ENCODE data around the gene TMEM50B.
"Not testable (repeated sequence)": the region's sequence is repeated elsewhere in the genome, so short reads cannot be mapped to it uniquely, and the experiment has no call there.

The TMEM50B gene

DNA sequence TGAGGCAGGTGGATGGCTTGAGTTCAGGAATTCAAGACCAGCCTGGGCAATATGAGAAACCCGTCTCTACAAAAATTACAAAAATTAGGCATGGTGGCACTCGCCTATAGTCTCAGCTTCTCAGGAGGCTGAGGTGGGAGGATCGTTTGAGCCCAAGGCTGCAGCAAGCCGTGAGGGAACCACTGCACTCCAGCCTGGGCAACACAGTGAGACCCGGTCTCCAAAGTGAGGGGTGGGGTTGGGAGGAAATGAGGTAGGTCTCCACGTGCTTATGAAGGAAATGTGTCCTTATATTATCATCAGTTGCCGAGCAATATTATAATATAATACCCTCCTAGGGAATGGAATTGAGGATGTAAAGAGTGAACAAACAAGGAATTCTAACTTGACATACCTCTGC, 2.7 kb downstream of the TMEM50B start:
- DNase-seq, result no peak

DNA sequence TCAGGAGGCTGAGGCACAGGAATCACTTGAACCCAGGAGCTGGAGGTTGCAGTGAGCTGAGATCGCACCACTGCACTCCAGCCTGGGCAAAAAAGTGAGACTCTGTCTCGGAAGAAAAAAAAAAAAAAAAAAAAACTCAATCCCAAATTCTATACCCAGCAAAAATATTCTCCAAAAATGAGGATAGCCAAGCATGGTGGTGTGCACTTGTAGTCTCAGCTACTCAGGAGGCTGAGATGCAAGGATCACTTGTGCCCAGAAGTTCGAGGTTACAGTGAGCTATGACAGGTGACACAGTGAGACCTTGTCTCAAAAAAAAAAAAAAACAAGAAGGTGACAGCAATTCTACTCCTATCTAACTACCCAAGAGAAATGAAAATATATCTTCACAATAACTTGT, 6.4 kb downstream of the TMEM50B start:
- DNase-seq, result no peak

DNA sequence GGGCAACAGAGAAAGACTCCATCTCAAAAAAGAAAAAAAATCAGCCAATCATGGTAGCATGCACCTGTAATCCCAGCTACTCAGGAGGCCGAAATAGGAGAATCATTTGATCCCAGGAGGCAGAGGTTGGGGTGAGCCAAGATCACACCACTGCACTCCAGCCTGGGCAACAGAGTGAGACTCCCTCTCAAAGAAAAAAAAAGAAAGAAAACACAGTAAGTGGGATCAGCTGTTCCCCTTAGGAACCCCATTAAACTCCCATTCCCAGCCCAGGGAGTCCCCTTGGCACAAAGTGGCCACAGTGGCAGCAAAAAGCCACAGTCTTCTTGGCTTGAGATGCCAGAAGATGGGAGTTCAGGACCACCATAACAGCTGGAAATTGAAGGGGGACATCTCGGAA, 9.1 kb downstream of the TMEM50B start:
- DNase-seq, result no peak

DNA sequence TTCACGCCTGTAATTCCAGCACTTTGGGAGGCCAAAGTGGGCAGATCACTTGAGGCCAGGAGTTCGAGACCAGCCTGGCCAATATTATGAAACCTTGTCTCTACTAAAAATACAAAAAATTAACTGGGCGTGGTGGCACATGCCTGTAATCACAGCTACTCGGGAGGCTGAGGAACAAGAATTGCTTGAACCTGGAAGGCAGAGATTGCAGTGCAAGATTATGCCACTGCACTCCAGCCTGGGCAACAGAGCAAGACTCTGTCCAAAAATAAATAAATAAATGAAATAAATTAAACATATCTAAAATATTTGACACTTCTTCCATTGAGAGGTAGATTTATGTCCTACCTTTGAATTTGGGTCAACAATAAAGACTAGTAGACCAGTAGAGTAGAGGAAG, 10.6 kb downstream of the TMEM50B start:
- not testable (repeated sequence) for DNase-seq

DNA sequence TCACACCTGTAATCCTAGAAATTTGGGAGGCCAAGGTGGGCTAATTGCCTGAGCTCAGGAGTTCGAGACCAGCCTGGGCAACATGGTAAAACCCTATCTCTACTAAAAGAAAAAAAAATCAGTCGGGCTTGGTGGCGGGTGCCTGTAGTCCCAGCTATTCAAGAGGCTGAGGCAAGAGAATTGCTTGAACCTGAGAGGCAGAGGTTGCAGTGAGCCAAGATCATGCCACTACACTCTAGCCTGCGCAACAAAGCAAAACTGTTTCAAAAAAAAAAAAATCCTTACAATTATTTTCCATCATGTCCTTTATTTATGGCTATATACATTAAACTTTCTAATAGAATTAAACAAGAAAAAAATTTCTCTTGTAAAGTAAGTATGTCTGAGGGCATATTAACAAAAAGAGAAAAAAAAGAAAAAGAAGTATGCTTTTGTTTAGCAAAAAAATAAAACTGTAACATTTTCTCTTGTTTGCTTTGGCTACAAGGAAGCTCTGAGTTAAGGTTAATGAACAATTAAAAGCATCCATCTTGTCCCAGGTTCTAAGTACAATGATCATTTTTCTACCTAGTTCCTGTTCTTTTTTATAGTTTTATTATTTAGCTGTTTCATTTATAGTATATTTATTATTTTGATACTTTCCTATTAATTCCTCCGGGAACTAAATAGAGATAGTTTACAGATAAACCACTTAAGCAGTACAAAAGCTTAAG, 18.1 kb downstream of the TMEM50B start:
- no peak for DNase-seq

DNA sequence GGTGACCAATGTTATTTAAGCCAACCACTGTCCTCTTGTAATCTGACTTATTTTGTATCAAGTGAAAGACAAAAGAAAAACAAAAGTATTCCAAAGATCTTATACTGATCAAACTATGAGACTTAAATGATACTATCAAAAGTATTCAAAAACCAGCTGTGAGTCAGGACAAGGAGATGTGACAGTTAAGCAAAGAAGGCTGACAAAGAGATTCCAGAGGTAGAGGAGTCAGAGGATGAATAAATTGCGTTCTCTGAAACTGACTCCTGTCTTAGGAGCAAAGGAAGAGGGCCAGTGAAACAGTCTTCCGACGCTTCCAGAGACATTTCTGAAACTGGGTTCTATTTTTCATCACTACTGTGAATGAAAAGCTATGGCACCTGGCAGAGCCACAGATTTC, 20.9 kb downstream of the TMEM50B start:
- DNase-seq, result no peak

DNA sequence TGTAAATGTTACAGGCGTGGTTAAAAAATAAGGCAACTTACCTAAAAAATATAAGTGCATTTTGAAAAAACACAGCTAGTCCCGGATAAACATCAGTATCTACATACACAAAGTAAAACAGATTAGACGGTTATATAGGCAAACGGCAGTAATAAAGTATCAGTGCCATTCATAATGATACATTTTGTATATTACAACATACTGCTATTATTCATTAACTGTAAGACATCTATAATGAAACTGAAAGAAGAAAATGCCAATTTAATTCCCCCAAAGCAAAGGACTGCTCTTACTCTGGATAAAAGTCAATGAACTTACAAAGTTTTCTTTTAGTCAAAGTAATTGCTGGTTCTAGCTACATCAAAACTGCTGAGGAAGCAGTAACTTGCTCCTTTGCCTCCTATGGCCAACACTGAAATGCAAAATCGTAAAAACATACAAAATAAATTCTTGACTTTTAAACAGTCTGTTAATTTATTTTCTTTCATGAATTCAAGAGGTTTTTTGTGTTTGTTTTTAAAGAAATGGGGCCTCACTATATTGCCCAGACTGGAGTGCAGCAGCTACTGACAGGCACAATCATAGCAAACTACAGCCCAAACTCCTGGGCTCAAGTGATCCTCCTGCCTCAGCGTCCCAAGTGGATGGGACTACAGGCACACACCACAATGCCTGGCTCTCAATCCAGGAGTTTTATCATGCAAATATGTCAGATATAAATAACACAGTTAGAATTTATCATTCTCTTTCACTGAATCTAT, 23.9 kb downstream of the TMEM50B start:
- DNase-seq, result no peak

DNA sequence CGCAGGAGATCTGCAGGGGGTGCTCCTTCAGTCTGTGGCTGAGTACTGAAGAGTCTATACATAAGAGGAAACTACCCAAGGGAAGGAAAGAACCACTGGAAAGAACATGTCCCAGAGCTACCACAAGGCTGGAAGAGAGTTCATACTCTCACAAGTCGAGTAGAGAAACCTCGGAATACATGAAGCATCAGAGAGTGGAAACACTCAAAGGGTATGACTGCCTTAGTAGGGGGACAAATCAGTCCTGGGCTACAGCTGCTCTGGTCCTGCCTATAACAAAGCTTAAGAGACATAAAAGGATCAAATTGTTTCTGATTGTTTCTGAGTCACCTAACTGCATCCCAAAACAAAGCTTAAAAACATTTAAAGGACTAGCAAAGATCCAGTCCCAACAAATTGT, 27.4 kb downstream of the TMEM50B start:
- DNase-seq, result no peak

DNA sequence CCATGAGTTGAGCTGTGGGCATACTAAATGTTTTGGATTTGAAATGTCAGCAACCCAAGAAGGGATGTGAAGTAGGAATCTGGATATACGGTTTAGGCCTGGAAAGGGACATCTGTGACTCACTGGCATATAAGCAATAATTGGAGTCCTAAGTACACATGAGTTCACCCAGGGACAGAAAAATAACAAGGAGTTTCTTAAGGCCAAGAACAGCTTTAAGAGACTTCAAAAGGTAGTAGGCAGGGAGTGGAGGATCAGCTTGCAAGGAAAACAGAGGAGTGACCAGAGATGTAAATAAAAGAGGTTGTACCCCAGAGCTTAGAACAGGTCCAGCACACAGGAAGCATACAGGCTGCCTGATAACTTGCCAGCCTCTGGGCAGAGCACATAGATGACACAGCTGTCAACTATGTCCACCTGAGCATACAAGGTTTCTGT, 28.1 kb downstream of the TMEM50B start:
- DNase-seq, result no peak

DNA sequence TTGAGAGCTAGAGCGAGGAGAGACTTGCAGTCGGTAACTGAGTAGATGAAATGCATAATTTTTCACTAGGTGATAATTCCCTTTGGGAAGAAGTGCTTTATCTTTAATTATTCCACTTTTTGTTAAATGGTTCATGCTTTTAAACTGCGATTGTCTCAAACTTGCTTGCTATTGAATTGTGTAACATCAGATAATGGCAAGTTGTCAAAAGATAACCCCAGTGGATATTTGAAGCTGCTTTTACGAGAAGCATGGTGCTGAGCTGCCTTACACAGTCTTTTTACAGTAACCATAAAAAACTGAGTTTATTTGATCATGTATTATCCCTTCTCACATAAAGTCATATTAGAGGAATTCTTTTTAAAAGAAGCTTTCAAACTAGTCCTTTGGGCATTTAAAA, 30.2 kb downstream of the TMEM50B start:
- DNase-seq, result no peak

DNA sequence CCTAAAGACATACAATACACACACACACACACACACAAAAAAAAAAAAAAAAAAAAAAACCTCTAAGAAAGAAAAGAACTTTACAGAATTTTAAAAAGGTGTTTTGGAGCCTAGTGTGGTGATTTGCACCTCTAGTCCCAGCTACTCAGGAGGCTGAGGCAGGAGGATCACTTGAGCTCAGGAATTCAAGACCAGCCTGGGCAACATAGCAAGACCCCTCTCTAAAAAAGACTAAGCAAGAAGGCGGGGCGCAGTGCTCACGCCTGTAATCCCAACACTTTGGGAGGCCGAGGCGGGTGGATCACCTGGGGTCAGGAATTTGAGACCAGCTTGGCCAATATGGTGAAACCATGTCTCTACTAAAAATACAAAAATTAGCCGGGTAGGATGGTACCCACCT, 33.2 kb downstream of the TMEM50B start:
- DNase-seq, result not testable (repeated sequence)

DNA sequence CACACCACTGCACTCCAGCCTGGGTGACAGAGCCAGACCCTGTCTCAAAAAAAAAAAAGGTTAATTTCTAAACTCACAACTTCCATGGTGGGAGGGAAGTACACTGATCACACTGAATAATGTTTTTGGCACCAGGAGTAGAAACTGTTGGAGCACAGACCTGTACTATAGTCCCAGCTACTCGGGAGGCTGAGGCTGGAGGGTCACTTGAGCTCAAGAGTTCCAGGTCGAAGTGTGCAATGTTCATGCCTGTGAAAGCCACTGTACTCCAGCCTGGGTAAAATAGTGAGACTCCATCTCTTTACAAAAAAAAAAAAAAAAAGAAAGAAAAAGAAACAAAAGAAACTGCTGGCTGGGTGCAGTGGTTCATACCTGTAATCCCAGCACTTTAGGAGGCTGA, 35.3 kb downstream of the TMEM50B start:
- no peak for DNase-seq

DNA sequence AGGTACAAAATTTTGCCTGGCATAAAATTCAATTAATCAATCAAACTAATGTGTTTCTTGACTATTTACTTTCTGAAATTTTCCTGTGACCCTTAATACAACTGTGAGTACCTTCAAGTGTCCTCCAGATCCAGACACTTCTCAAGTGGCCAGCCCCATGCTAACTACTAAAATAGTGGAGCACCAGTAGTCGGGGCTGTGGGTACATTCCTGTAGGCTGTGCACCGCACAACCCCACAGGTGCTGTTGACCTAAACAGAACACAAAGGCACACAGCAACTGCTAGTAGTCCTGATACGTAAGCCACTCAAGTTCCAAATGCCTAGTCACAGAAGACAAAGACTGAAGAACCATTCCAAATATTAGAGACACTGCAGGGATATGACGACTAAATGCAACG, 36.6 kb downstream of the TMEM50B start:
- no peak for DNase-seq

DNA sequence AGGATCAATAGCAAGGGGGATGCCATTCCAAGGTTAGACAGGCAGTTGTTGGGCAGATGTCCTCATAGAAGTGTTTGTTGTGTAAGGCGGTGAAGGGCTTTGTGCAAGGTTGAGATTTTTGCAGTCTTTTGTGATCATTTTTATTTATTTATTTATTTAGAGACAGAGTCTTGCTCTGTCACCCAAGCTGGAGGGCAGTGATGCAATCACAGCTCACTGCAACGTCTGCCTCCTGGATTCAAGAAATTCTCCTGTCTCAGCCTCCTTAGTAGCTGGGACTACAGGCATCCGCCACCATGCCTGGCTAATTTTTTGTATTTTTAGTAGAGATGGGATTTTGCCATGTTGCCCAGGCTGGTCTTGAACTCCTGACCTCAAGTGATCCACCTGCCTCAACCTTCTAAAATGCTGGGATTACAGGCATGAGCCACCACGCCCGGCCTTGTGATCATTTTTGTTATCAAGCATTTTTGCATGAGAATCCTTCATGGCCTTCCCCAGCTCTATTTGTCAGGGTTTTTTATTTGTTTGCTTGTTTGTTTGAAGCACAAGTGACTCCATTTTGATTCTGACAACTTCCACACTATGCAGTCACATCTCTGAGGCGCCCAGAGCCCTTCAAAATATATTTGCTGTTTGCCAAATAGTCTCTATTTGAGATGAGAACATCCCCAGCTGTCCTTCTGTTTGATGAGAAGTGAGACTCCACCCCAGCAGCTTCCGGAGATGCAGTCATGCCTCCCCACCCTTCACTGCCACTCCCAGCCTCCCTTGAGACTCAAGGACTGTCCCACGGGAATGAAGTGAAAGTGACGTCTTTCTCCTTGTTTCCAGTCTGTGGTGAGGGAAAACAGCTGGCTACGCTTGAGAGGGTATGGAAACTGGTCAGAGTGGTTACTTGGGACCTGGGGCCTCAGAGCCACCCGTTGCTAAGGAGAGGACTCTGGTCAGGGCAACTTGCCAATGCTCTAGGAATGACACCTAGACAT, 38.0 kb downstream of the TMEM50B start:
- DNase-seq, result no peak

DNA sequence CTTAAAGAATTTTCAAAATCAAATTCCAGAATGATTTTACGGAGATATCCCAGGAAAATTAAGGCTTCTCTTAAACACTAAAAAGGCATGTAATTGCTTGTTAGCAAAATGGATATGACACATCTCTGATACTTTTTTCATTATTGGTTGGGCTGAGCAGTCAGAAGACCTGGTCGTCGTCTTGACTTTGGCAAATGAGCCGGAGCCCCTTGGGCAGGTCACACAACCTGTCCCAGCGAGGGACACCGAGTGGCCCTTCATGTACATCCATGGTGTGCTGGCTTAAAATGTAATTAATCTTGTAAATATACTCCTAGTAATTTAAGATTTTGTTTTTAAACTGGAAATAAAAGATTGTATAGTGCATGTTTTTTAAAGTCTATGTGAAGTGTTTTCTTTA, 42.6 kb downstream of the TMEM50B start:
- no peak for DNase-seq

DNA sequence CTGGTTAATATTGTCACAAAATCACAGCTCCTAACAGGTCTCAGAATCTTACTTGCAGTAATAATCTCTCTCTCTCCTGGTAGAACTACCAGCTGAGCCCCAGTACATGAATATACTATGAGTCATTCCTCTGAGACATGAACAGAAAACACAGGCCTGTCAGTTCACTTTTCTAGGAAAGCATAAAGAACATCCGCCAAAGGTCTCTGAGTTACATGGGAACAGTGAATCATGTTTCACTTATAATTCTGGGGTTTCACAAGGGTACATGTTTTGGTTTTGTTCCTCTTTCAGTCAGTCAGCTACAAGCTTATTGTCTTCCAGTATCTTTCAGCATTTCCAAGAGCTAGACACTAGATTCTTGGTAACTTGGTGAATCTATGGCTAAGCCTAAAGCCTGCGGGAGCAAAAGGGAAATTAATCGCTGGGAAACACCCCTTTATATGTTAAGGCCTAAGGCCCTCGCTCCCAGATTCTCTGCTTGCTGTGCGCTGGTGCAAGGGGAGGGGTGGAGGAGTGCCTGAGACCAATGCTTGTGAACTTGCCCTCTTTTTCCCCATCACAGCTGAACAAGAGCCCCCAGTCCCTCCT, 44.9 kb downstream of the TMEM50B start:
- peak; percentile 83 for DNase-seq

DNA sequence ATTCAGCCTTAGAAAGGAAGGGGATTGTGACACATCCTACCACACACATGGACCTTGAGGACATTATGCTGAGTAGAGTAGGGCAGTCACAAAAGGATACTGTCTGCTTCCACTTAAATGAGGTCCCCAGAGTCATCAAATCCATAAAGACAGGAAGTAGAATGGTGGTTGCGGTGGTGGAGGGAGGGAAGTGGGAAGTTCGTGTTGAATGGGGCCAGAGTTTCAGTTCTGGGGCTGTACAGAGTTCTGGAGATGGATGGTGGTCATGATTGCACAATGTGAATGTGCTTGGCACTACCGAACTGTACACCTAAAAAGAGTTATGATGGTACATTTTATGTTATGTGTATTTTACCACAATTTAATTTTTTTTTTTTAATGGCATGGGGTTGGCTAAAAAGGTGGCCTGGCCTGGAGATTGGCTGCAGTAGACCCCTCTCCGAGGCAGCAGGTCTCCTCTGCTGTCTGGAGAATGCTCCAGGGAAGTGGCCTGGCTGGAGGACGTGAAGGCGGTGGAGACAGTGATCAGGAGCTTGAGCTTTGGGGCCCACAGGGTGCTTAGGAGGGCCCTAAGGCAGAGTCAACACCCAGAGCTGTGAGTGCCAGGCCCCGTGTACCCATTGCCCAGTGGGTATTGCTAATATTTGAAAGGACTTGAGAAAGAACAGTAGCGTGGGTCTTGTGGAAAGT, 46.2 kb downstream of the TMEM50B start:
- DNase-seq, result no peak

DNA sequence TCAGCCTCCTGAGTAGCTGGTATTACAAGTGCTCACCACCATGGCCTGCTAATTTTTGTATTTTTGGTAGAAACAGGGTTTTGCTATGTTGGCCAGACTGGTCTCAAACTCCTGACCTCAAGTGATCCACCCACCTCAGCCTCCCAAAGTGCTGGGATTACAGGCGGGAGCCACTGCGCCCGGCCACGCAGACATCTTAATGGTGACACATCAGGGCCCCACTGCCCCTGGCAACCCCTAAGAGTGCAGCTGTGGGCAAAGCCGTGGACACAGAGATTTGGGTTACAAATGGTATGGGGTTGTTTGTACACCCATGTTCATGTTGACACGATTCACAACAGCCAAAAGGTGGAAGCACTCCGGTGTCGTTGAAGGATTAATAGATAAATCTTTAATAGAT, 46.8 kb downstream of the TMEM50B start:
- DNase-seq, result no peak

DNA sequence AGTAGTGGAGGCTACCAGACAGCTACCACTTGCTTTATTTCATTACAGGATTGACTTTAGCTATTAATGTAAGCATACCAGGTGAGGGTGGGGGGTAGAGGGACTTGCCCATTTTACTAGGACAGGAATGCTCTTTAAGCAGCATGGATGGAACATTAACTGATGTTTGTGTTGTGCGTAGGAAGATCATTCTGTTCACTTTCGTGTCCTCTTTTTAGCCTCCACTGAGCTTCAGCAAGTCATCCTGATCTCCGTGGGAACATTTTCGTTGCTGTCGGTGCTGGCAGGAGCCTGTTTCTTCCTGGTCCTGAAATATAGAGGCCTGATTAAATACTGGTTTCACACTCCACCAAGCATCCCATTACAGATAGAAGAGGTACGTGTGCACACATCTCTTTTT, 47.3 kb downstream of the TMEM50B start:
- DNase-seq, result no peak

DNA sequence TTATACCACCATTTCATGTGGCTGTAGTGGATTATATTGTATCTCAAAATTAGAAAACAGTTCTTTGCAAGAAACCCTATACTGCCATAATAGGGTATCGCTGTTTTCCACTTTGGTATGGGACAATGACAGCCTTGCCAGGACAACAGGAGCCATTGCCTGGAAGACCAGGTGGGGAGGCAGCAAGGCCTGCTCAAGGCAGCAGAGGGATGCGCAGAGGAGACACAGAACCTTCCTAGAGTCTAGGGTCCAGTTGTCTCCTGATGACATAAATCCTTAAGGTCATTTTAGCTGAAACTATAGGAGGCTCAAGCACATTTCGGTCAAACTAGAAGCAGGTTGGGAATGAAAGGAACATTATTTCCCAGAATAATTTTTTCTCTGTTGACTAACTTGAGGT, 48.9 kb downstream of the TMEM50B start:
- DNase-seq, result no peak

DNA sequence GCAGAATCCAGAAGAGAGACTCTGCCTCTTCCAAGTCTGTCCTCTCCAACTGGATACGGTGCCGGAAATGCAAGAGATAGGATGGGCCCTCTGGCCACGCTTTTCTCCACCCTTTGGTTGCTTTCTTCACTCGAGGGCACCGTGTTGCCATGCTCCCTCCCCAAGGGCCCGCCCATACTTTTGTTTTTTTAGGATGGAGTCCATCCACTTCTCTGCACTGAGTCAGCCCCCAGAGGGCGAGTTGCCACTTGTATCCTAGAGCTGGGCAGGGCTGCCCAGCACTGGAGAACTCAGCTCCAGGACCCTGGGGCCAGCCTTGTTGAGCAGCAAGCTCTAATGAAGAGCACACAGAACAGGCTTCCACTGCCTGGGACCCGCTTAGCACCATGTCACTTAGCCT, 51.1 kb downstream of the TMEM50B start:
- DNase-seq, result peak; percentile 55

DNA sequence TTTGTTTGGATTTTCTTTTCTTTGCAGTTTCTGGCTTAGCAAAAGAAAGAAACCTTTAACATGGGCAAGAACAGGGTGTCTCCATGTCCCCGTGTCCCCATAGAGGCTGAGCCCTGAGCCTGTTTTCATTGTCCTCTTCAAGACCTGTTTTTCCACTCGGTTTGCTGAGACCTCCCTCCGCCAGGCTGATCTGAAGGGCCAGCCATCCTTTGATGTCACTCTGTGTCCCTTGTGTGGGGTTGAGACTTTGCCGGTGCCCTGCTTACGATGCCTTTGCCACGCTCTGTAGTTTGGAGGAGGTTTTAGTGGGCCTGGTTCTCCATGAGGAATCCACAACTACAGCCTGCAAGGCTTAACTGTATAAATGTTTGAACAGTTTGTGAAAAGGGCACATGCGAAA, 52.7 kb downstream of the TMEM50B start:
- DNase-seq, result no peak
